ENCODE measurements around the gene WNT2. TPM values are rescaled to one million over a fixed set of nuclear protein-coding genes. Genes with fewer than 3 reads are reported as not detected.

The WNT2 gene
- polyA plus RNA-seq (2011; rRNA removed), result 24.4 and 27.0 TPM in 2 replicates
- 23.5 and 34.4 TPM in 2 replicates for polyA minus RNA-seq (2011; rRNA and poly(A)+ RNA removed)

DNA sequence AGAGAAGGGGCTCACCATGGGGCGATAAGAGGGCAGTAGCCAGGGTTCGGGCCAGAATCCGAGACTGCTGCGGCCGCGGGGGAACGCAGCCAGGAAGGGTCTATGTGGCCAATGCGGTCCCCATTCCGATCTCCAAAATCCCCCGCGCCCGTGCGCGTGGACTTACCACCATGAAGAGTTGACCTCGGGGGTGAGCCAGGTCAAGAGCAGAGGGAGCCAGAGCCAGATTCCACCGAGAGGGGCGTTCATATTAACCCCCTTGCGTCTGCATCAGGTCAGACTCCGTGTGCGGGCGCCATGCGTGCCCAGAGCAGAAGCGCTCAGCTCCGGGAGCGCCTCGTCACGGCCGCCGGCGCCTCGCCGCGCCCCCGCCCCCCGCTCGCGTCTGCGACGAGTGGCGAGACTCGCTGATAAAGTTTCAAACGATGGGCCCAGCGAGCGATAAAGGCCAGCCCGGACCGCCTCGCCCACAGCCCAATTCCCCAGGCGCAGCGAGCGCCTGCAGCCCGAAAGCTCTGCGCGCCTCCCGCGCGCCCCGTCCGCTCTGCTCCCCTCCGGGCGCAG is at the start of gene WNT2:
TSS of gene WNT2 (minus strand) at position 318 of the 564 bp plus-strand sequence. CDS start at position 249, 69 bp downstream.
- TF ChIP-seq, protein P1, sequence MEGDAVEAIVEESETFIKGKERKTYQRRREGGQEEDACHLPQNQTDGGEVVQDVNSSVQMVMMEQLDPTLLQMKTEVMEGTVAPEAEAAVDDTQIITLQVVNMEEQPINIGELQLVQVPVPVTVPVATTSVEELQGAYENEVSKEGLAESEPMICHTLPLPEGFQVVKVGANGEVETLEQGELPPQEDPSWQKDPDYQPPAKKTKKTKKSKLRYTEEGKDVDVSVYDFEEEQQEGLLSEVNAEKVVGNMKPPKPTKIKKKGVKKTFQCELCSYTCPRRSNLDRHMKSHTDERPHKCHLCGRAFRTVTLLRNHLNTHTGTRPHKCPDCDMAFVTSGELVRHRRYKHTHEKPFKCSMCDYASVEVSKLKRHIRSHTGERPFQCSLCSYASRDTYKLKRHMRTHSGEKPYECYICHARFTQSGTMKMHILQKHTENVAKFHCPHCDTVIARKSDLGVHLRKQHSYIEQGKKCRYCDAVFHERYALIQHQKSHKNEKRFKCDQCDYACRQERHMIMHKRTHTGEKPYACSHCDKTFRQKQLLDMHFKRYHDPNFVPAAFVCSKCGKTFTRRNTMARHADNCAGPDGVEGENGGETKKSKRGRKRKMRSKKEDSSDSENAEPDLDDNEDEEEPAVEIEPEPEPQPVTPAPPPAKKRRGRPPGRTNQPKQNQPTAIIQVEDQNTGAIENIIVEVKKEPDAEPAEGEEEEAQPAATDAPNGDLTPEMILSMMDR (IDR thresholded peaks at IDR 0.05; ENCODE audit: low read depth, low read length), result no peak
- CTCF ChIA-PET, result interaction anchor here (3.9 kb wide), 1 partner anchor 110 kb away, joined by 12 read pairs; no protein-coding TSS in a partner anchor
- POLR2A ChIA-PET, result interaction anchor here (0.6 to 1.1 kb wide), 4 partner anchors 23 to 92 kb away, joined by 3 to 9 read pairs (median 3); no protein-coding TSS in a partner anchor
- DNase-seq (ENCODE audit: low read depth, low spot score), result no peak
- Histone ChIP-seq H3K27me3 (ENCODE audit: control insufficient read depth, insufficient read depth, low read length) (peaks cover 27% of the 10 kb centered on the region), H3K27ac (ENCODE audit: low read depth, low read length) (peak within 1 kb of the TSS; percentile 57), H3K4me3 (ENCODE audit: low read depth, low read length) (peak within 1 kb of the TSS; percentile 62), H3K9me3 (ENCODE audit: control insufficient read depth, insufficient read depth, low read length) (peaks cover 6% of the 10 kb centered on the region)

DNA sequence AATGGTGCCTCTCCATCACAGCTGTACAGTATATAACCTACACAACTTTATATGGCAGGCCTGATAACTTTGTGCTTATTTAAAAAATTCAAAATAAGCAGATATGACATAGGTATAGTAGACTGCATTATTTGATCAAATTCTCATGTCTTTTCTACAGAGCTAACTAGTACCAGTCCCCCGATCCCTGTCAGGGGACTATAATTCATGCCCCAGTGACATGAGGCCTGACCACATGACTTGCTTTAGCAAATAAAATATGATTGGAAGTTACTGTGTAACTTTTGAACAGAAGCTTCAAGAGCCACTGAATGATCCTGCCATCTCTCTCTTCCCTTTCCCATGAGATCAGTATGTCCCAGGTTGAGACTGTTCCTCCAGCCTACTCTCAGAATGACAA is 49.2 kb upstream of the WNT2 start:
- Histone ChIP-seq H3K27me3 (ENCODE audit: control insufficient read depth, insufficient read depth, low read length) (no peaks in the 10 kb centered on the region), H3K4me3 (ENCODE audit: low read depth, low read length) (no peak overlapping the region), H3K9me3 (ENCODE audit: control insufficient read depth, insufficient read depth, low read length) (no peaks in the 10 kb centered on the region), H3K27ac (ENCODE audit: low read depth, low read length) (no peak overlapping the region)
- POLR2A ChIA-PET, result no interaction called here
- CTCF ChIA-PET, result interaction anchor here (0.5 kb wide), 1 partner anchor 363 kb away, joined by 4 read pairs; no protein-coding TSS in a partner anchor
- TF ChIP-seq, protein P1 (IDR thresholded peaks at IDR 0.05; ENCODE audit: low read depth, low read length), result no peak
- DNase-seq (ENCODE audit: low read depth, low spot score), result no peak

DNA sequence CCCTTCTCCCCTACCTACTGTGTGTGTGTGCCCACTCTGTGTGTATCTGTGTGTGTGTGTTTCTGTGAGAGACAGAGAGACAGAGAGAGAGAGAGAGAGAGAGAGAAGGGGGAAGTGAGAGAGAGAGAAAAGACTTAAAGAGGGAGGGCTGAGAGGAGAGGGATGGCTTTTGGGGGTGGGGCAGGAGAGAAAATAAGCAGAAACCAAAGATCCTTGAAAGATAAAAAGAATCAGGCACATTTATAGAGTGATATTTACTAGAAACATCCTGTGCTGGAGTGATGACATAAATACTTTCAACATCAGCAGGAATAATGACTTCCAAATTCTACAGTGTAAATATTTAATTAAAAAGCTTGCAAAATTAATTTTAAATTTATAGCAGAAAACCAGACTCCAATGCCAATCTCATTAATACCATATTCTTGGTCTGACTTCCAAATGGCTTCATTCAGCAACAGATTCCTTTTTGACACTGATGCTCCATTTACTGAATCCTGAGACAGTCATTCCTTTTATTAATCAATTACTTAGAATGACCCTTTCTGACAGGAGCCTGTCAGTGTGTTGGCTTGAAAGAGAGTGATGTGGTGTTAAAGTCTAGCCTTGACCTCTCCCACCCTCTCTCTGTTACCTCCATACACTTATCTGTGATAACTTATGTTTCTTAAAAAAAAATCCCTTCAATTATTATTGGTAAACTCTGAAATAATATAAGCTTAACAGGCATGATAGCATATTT is 41.7 kb upstream of the WNT2 start:
- H3K9me3 ChIP-seq (ENCODE audit: control insufficient read depth, insufficient read depth, low read length), result no peaks in the 10 kb centered on the region
- POLR2A ChIA-PET, result interaction anchor here (0.6 kb wide), 1 partner anchor 240 kb away, joined by 3 read pairs; no protein-coding TSS in a partner anchor
- no peak for DNase-seq (ENCODE audit: low read depth, low spot score)
- H3K27ac ChIP-seq (ENCODE audit: low read depth, low read length), result no peak overlapping the region
- CTCF ChIA-PET, result interaction anchor here (0.6 to 1.1 kb wide), 2 partner anchors 237 to 353 kb away, joined by 3 read pairs; no protein-coding TSS in a partner anchor
- TF ChIP-seq, protein P1 (IDR thresholded peaks at IDR 0.05; ENCODE audit: low read depth, low read length), result no peak
- no peak overlapping the region for H3K4me3 ChIP-seq (ENCODE audit: low read depth, low read length)
- no peaks in the 10 kb centered on the region for H3K27me3 ChIP-seq (ENCODE audit: control insufficient read depth, insufficient read depth, low read length)

DNA sequence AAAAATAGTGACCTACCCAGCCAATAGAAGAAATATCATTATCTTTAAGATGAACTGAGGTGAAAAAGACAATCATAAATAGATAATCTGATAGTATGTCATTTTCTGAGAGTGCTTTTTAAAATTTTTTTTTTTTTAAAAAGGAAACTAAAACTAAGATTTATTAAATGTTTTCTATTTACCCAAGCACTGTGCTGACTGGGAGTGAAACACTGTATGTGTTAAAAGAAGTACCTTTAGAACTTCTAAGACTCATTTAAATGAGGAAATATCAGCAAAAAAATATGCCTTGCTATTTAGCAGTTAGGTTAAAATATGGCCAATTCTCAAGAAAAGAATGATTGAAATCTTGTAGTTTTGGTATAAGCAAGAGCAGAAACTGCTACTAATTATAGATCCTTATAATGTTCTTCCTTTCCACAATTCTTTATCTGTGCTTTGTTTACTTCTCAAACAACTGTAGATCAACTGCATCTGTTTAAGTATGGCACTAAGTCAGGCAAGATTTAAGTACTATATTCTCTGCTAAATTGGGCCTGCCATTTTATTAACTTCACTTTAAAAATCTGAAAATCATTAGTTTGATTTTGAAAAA is 39.5 kb upstream of the WNT2 start:
- Histone ChIP-seq H3K4me3 (ENCODE audit: low read depth, low read length) (no peak overlapping the region), H3K27ac (ENCODE audit: low read depth, low read length) (no peak overlapping the region), H3K9me3 (ENCODE audit: control insufficient read depth, insufficient read depth, low read length) (no peaks in the 10 kb centered on the region), H3K27me3 (ENCODE audit: control insufficient read depth, insufficient read depth, low read length) (no peaks in the 10 kb centered on the region)
- TF ChIP-seq, protein P1 (IDR thresholded peaks at IDR 0.05; ENCODE audit: low read depth, low read length), result no peak
- ChIA-PET CTCF (interaction anchor here (1.0 kb wide), 1 partner anchor 150 kb away, joined by 4 read pairs; no protein-coding TSS in a partner anchor), POLR2A (no interaction called here)
- no peak for DNase-seq (ENCODE audit: low read depth, low spot score)
